ENCODE data around the gene NBAS. TPM values are rescaled to one million over a fixed set of nuclear protein-coding genes. Genes with fewer than 3 reads are reported as not detected.
"Not testable (repeated sequence)": the region's sequence is repeated elsewhere in the genome, so short reads cannot be mapped to it uniquely, and the experiment has no call there.

The NBAS gene
- total RNA-seq, 1 donor from 2014 or later: 57.6 TPM

GRCh38 chr2:15544227-15544626 lies 16.9 kb downstream of the NBAS start:
- peaks cover 5% of the 10 kb centered on the region for H3K36me3 ChIP-seq (ENCODE audit: insufficient read depth, low read length)
- TF ChIP-seq EZH2 (IDR thresholded peaks at IDR 0.05; ENCODE audit: insufficient read depth, low read length) (no peak), CTCF (IDR thresholded peaks at IDR 0.05; ENCODE audit: insufficient read depth, low read depth, low read length) (no peak)
- Mint-ChIP-seq H3K36me3 (ENCODE audit: low read depth, unreplicated experiment) (peaks cover 25% of the 10 kb centered on the region), H3K27me3 (ENCODE audit: low read depth, unreplicated experiment) (no peaks in the 10 kb centered on the region), H3K27ac (ENCODE audit: unreplicated experiment) (no peak overlapping the region), H3K4me1 (ENCODE audit: low read depth, unreplicated experiment) (peaks cover 7% of the 10 kb centered on the region), H3K4me3 (ENCODE audit: unreplicated experiment) (no peak overlapping the region), H3K9me3 (ENCODE audit: unreplicated experiment) (no peaks in the 10 kb centered on the region)
- H3K79me2 ChIP-seq (ENCODE audit: insufficient read depth, low read length): peaks cover 3% of the 10 kb centered on the region
- H2AFZ ChIP-seq (ENCODE audit: low read depth, low read length): no peak overlapping the region
- no peaks in the 10 kb centered on the region for H3K27me3 ChIP-seq (ENCODE audit: insufficient read depth, low read length)
- FAIRE-seq: no peak
- no peak overlapping the region for H3K9ac ChIP-seq (ENCODE audit: low read length)
- no peaks in the 10 kb centered on the region for H3K4me1 ChIP-seq (ENCODE audit: insufficient read depth, low read length)
- H3K9me3 ChIP-seq (ENCODE audit: insufficient read depth, low read depth, low read length): no peaks in the 10 kb centered on the region
- H3K27ac ChIP-seq (ENCODE audit: low read depth, low read length): no peak overlapping the region
- no peak for DNase-seq (ENCODE audit: low read depth)
- H3K4me2 ChIP-seq (ENCODE audit: low read length): no peak overlapping the region
- H4K20me1 ChIP-seq (ENCODE audit: insufficient read depth, low read length): no peaks in the 10 kb centered on the region
- no peak overlapping the region for H3K4me3 ChIP-seq (ENCODE audit: insufficient read depth, low read depth, low read length)

- TF ChIP-seq CTCF (IDR thresholded peaks at IDR 0.05; ENCODE audit: insufficient read depth, low read depth, low read length) (no peak), EZH2 (IDR thresholded peaks at IDR 0.05; ENCODE audit: insufficient read depth, low read length) (no peak)
- no peaks in the 10 kb centered on the region for H3K4me1 ChIP-seq (ENCODE audit: insufficient read depth, low read length)
- H2AFZ ChIP-seq (ENCODE audit: low read depth, low read length): no peak overlapping the region
- Mint-ChIP-seq H3K4me3 (ENCODE audit: unreplicated experiment) (no peak overlapping the region), H3K36me3 (ENCODE audit: low read depth, unreplicated experiment) (peaks cover 28% of the 10 kb centered on the region), H3K4me1 (ENCODE audit: low read depth, unreplicated experiment) (peaks cover 7% of the 10 kb centered on the region), H3K27ac (ENCODE audit: unreplicated experiment) (no peak overlapping the region), H3K9me3 (ENCODE audit: unreplicated experiment) (no peaks in the 10 kb centered on the region), H3K27me3 (ENCODE audit: low read depth, unreplicated experiment) (no peaks in the 10 kb centered on the region)
- no peaks in the 10 kb centered on the region for H4K20me1 ChIP-seq (ENCODE audit: insufficient read depth, low read length)
- no peak overlapping the region for H3K27ac ChIP-seq (ENCODE audit: low read depth, low read length)
- no peak overlapping the region for H3K9ac ChIP-seq (ENCODE audit: low read length)
- H3K27me3 ChIP-seq (ENCODE audit: insufficient read depth, low read length): no peaks in the 10 kb centered on the region
- H3K4me3 ChIP-seq (ENCODE audit: insufficient read depth, low read depth, low read length): no peak overlapping the region
- no peak overlapping the region for H3K4me2 ChIP-seq (ENCODE audit: low read length)
- H3K79me2 ChIP-seq (ENCODE audit: insufficient read depth, low read length): peaks cover 3% of the 10 kb centered on the region
- H3K36me3 ChIP-seq (ENCODE audit: insufficient read depth, low read length): peaks cover 2% of the 10 kb centered on the region
- no peak for DNase-seq (ENCODE audit: low read depth)
- FAIRE-seq: no peak
- no peaks in the 10 kb centered on the region for H3K9me3 ChIP-seq (ENCODE audit: insufficient read depth, low read depth, low read length)
These were observed 17.6 kb downstream of the NBAS start for GRCh38 chr2:15543541-15543940.

- no peak overlapping the region for H3K4me3 ChIP-seq (ENCODE audit: insufficient read depth, low read depth, low read length)
- no peaks in the 10 kb centered on the region for H4K20me1 ChIP-seq (ENCODE audit: insufficient read depth, low read length)
- no peak overlapping the region for H3K27ac ChIP-seq (ENCODE audit: low read depth, low read length)
- no peak overlapping the region for H2AFZ ChIP-seq (ENCODE audit: low read depth, low read length)
- peaks cover 3% of the 10 kb centered on the region for H3K79me2 ChIP-seq (ENCODE audit: insufficient read depth, low read length)
- peaks cover 28% of the 10 kb centered on the region for H3K36me3 Mint-ChIP-seq (ENCODE audit: low read depth, unreplicated experiment)
- peaks cover 7% of the 10 kb centered on the region for H3K4me1 Mint-ChIP-seq (ENCODE audit: low read depth, unreplicated experiment)
- no peaks in the 10 kb centered on the region for H3K9me3 Mint-ChIP-seq (ENCODE audit: unreplicated experiment)
- no peak overlapping the region for H3K4me2 ChIP-seq (ENCODE audit: low read length)
- H3K4me3 Mint-ChIP-seq (ENCODE audit: unreplicated experiment): no peak overlapping the region
- H3K9me3 ChIP-seq (ENCODE audit: insufficient read depth, low read depth, low read length): no peaks in the 10 kb centered on the region
- peak overlapping the region; percentile 20 for H3K27ac Mint-ChIP-seq (ENCODE audit: unreplicated experiment)
- peaks cover 1% of the 10 kb centered on the region for H3K36me3 ChIP-seq (ENCODE audit: insufficient read depth, low read length)
- TF ChIP-seq CTCF (IDR thresholded peaks at IDR 0.05; ENCODE audit: insufficient read depth, low read depth, low read length) (no peak), EZH2 (IDR thresholded peaks at IDR 0.05; ENCODE audit: insufficient read depth, low read length) (no peak)
- DNase-seq (ENCODE audit: low read depth): no peak
- H3K27me3 ChIP-seq (ENCODE audit: insufficient read depth, low read length): no peaks in the 10 kb centered on the region
- H3K27me3 Mint-ChIP-seq (ENCODE audit: low read depth, unreplicated experiment): no peaks in the 10 kb centered on the region
- H3K4me1 ChIP-seq (ENCODE audit: insufficient read depth, low read length): no peaks in the 10 kb centered on the region
- H3K9ac ChIP-seq (ENCODE audit: low read length): no peak overlapping the region
- no peak for FAIRE-seq
These were observed 18.1 kb downstream of the NBAS start for GRCh38 chr2:15543053-15543452.

GRCh38 chr2:15542269-15542668 lies 18.9 kb downstream of the NBAS start:
- FAIRE-seq; H3K9me3 ChIP-seq (ENCODE audit: insufficient read depth, low read depth, low read length); H3K79me2 ChIP-seq (ENCODE audit: insufficient read depth, low read length); H2AFZ ChIP-seq (ENCODE audit: low read depth, low read length); H3K27ac ChIP-seq (ENCODE audit: low read depth, low read length); H3K4me1 ChIP-seq (ENCODE audit: insufficient read depth, low read length); H3K36me3 ChIP-seq (ENCODE audit: insufficient read depth, low read length); H3K4me2 ChIP-seq (ENCODE audit: low read length); H3K27ac Mint-ChIP-seq (ENCODE audit: unreplicated experiment); H3K4me1 Mint-ChIP-seq (ENCODE audit: low read depth, unreplicated experiment); H3K4me3 ChIP-seq (ENCODE audit: insufficient read depth, low read depth, low read length); DNase-seq (ENCODE audit: low read depth); H3K9ac ChIP-seq (ENCODE audit: low read length); H3K27me3 ChIP-seq (ENCODE audit: insufficient read depth, low read length); H4K20me1 ChIP-seq (ENCODE audit: insufficient read depth, low read length); H3K4me3 Mint-ChIP-seq (ENCODE audit: unreplicated experiment); H3K9me3 Mint-ChIP-seq (ENCODE audit: unreplicated experiment); H3K27me3 Mint-ChIP-seq (ENCODE audit: low read depth, unreplicated experiment): not testable (repeated sequence)
- H3K36me3 Mint-ChIP-seq (ENCODE audit: low read depth, unreplicated experiment): peaks cover 28% of the 10 kb centered on the region

Data from astrocyte (in vitro differentiated cells and primary cell).